ENCODE data around the gene DAPP1. TPM values are rescaled to one million over a fixed set of nuclear protein-coding genes. Genes with fewer than 3 reads are reported as not detected.

Gene DAPP1
- total RNA-seq, 1 donor from 2014 or later = not detected

GRCh38 chr4:99868126-99868596 is 51.5 kb downstream of the DAPP1 start:
- peaks cover 8% of the 10 kb centered on the region for H3K4me1 Mint-ChIP-seq
- no peak overlapping the region for H3K27ac Mint-ChIP-seq (ENCODE audit: unreplicated experiment)
- H3K4me3 Mint-ChIP-seq = no peak overlapping the region
- no peaks in the 10 kb centered on the region for H3K36me3 Mint-ChIP-seq (ENCODE audit: low read depth)
- H3K27me3 Mint-ChIP-seq (ENCODE audit: low read depth) = no peaks in the 10 kb centered on the region
- DNase-seq (ENCODE audit: low read depth, low spot score) = no peak
- H3K9me3 Mint-ChIP-seq = no peaks in the 10 kb centered on the region
- no peak for TF ChIP-seq CTCF (conservative IDR thresholded peaks at IDR 0.05)

GRCh38 chr4:99872570-99872969 is 55.9 kb downstream of the DAPP1 start:
- Mint-ChIP-seq H3K4me3 (no peak overlapping the region), H3K9me3 (no peaks in the 10 kb centered on the region), H3K27me3 (ENCODE audit: low read depth) (no peaks in the 10 kb centered on the region), H3K4me1 (peaks cover 8% of the 10 kb centered on the region), H3K36me3 (ENCODE audit: low read depth) (no peaks in the 10 kb centered on the region), H3K27ac (ENCODE audit: unreplicated experiment) (no peak overlapping the region)
- DNase-seq (ENCODE audit: low read depth, low spot score) = no peak
- TF ChIP-seq CTCF (conservative IDR thresholded peaks at IDR 0.05) = no peak

- H3K27ac Mint-ChIP-seq (ENCODE audit: unreplicated experiment) = no peak overlapping the region
- H3K9me3 Mint-ChIP-seq = no peaks in the 10 kb centered on the region
- H3K4me1 Mint-ChIP-seq = no peaks in the 10 kb centered on the region
- H3K27me3 Mint-ChIP-seq (ENCODE audit: low read depth) = no peaks in the 10 kb centered on the region
- TF ChIP-seq CTCF (conservative IDR thresholded peaks at IDR 0.05) = no peak
- H3K36me3 Mint-ChIP-seq (ENCODE audit: low read depth) = no peaks in the 10 kb centered on the region
- DNase-seq (ENCODE audit: low read depth, low spot score) = no peak
- H3K4me3 Mint-ChIP-seq = no peak overlapping the region
Observed at GRCh38 chr4:99875071-99875470, 58.4 kb downstream of the DAPP1 start.

GRCh38 chr4:99876946-99877345 is 60.3 kb downstream of the DAPP1 start:
- Mint-ChIP-seq H3K27ac (ENCODE audit: unreplicated experiment) (no peak overlapping the region), H3K27me3 (ENCODE audit: low read depth) (no peaks in the 10 kb centered on the region), H3K4me1 (no peaks in the 10 kb centered on the region), H3K4me3 (no peak overlapping the region), H3K9me3 (no peaks in the 10 kb centered on the region), H3K36me3 (ENCODE audit: low read depth) (no peaks in the 10 kb centered on the region)
- DNase-seq (ENCODE audit: low read depth, low spot score) = no peak
- no peak for TF ChIP-seq CTCF (conservative IDR thresholded peaks at IDR 0.05)

- H3K27me3 Mint-ChIP-seq (ENCODE audit: low read depth) = no peaks in the 10 kb centered on the region
- no peak for TF ChIP-seq CTCF (conservative IDR thresholded peaks at IDR 0.05)
- H3K4me1 Mint-ChIP-seq = no peaks in the 10 kb centered on the region
- H3K9me3 Mint-ChIP-seq = no peaks in the 10 kb centered on the region
- H3K4me3 Mint-ChIP-seq = no peak overlapping the region
- no peaks in the 10 kb centered on the region for H3K36me3 Mint-ChIP-seq (ENCODE audit: low read depth)
- H3K27ac Mint-ChIP-seq (ENCODE audit: unreplicated experiment) = no peak overlapping the region
- no peak for DNase-seq (ENCODE audit: low read depth, low spot score)
Observed at GRCh38 chr4:99878604-99879003, 62.0 kb downstream of the DAPP1 start.

- TF ChIP-seq CTCF (conservative IDR thresholded peaks at IDR 0.05) = no peak
- DNase-seq (ENCODE audit: low read depth, low spot score) = no peak
- no peak overlapping the region for H3K4me3 Mint-ChIP-seq
- H3K4me1 Mint-ChIP-seq = no peaks in the 10 kb centered on the region
- no peaks in the 10 kb centered on the region for H3K27me3 Mint-ChIP-seq (ENCODE audit: low read depth)
- H3K9me3 Mint-ChIP-seq = no peaks in the 10 kb centered on the region
- no peak overlapping the region for H3K27ac Mint-ChIP-seq (ENCODE audit: unreplicated experiment)
- H3K36me3 Mint-ChIP-seq (ENCODE audit: low read depth) = no peaks in the 10 kb centered on the region
Observed at GRCh38 chr4:99879458-99879857, 62.8 kb downstream of the DAPP1 start.

Measured in neural crest cell (in vitro differentiated cells).